GM12878 (cell line): Measurements from ENCODE around the gene MS4A14. TPM values are rescaled to one million over a fixed set of nuclear protein-coding genes. Genes with fewer than 3 reads are reported as not detected.

Source experiments
- ATAC-seq: fragments of 200-7000 bp; cut with Tn5 transposase; 3 replicates; pipeline ENCODE4 v1.9.1; 2020; ENCODE audit warnings: mild to moderate bottlenecking, moderate library complexity
- BruUV-seq: library from RNA; stranded (reverse); fragments of 400-500 nt; replicated peaks from 2 replicates; lab custom pipeline; 2021; lab: Mats Ljungman, UMichigan
- CTCF ChIA-PET: fragments of 300-600 bp; sonication (Branson Sonifier 250); formaldehyde crosslinking; extraction: SDS; loops from one replicate; lab custom pipeline; 2021; ENCODE audit warnings: inconsistent platforms; lab: Yijun Ruan, JAX
- POLR2A ChIA-PET: fragments of 350-600 bp; formaldehyde crosslinking; extraction: SDS; loops from one replicate; lab custom pipeline; 2021; ENCODE audit warnings: inconsistent platforms; lab: Charles Lee
- RAD21 ChIA-PET: fragments of 300-600 bp; sonication (Branson Sonifier 250); formaldehyde crosslinking; loops from one replicate; lab custom pipeline; 2023; ENCODE audit warnings: antibody characterized with exemption; ENCODE audit not compliant: unreplicated experiment; lab: Charles Lee
- SMC1A ChIA-PET: fragments of 300-600 bp; sonication (Branson Sonifier 250); formaldehyde crosslinking; loops from one replicate; lab custom pipeline; 2023; ENCODE audit not compliant: unreplicated experiment, uncharacterized antibody; lab: Charles Lee
- DNase-seq: peaks from one replicate; pipeline ENCODE4 v3.0.0-alpha.2; 2011; ENCODE audit warnings: low read depth, low spot score
- FAIRE-seq: peaks from 3 replicates; lab custom pipeline; 2011; peaks lifted over from hg19 to GRCh38; lab: Jason Lieb, UNC
- H2AFZ ChIP-seq: 2 replicates; pipeline ENCODE4 v1.6.0; 2011; ENCODE audit warnings: low read depth, low read length, control low read depth; ENCODE audit not compliant: control insufficient read depth
- H3K27ac ChIP-seq: 2 replicates; pipeline ENCODE4 v1.5.1; 2011; ENCODE audit warnings: control low read depth; ENCODE audit not compliant: control insufficient read depth, insufficient read depth
- H3K27me3 ChIP-seq, 2 experiments: replicated peaks in 1 of 2; 2 replicates each; pipeline versions ENCODE4 v1.6.0 to v1.6.1; 2011; ENCODE audit warnings: low read length in 1 of 2; ENCODE audit not compliant: control insufficient read depth in 2 of 2, insufficient read depth in 2 of 2
- H3K36me3 ChIP-seq, 2 experiments: 2 replicates each; pipeline ENCODE4 v1.5.1; 2011; ENCODE audit warnings: low read length in 1 of 2; ENCODE audit not compliant: control insufficient read depth in 2 of 2, insufficient read depth in 2 of 2
- H3K4me1 ChIP-seq: 2 replicates; pipeline ENCODE4 v1.6.1; 2011; ENCODE audit warnings: mild to moderate bottlenecking, low read length, moderate library complexity, mixed read lengths; ENCODE audit not compliant: control insufficient read depth, insufficient read depth
- H3K4me2 ChIP-seq: 2 replicates; pipeline ENCODE4 v1.6.0; 2011; ENCODE audit warnings: control low read depth; ENCODE audit not compliant: control insufficient read depth, insufficient read depth
- H3K4me3 ChIP-seq: fragments of 200-600 bp; sonication (generic); 2 replicates; pipeline ENCODE4 v1.5.1; 2016
- H3K79me2 ChIP-seq: 2 replicates; pipeline ENCODE4 v1.6.0; 2011; ENCODE audit warnings: low read length; ENCODE audit not compliant: control insufficient read depth, insufficient read depth
- H3K9ac ChIP-seq: 2 replicates; pipeline ENCODE4 v1.8.0; 2011; ENCODE audit warnings: low read length, control low read depth, mixed read lengths; ENCODE audit not compliant: control insufficient read depth, insufficient read depth
- H3K9me3 ChIP-seq: replicated peaks from 3 replicates; pipeline ENCODE4 v1.5.1; 2011; ENCODE audit warnings: mild to moderate bottlenecking, low read length; ENCODE audit not compliant: control insufficient read depth, insufficient read depth
- H4K20me1 ChIP-seq: 2 replicates; pipeline ENCODE4 v1.6.0; 2011; ENCODE audit not compliant: control insufficient read depth, insufficient read depth
- KDM1A ChIP-seq: fragments of 200-600 bp; sonication (generic); IDR thresholded peaks from 2 replicates; pipeline ENCODE4 v1.6.1; 2016; ENCODE audit warnings: borderline replicate concordance
- NKRF ChIP-seq: fragments of 450-650 bp; conservative IDR thresholded peaks from 2 replicates; pipeline ENCODE4 v1.6.1; 2017; ENCODE audit warnings: mild to moderate bottlenecking, moderate library complexity
- WGBS: methylation state at CpG from one replicate; pipeline ENCODE4 v1.1.6; 2016; ENCODE audit warnings: low lambda C conversion rate; ENCODE audit not compliant: insufficient replicate concordance, insufficient coverage; ENCODE audit errors: missing lambda C conversion rate; 5-methylcytosine and 5-hydroxymethylcytosine counted together
- in situ Hi-C: fragments of 300-500 bp; cut with MboI; formaldehyde crosslinking; loops from 9 replicates; pipeline ENCODE4 v1.14.3; 2018; ENCODE audit warnings: mixed read lengths
- intact Hi-C: fragments of 100-400 bp; cut with micrococcal nuclease; formaldehyde crosslinking; loops from one replicate; pipeline ENCODE4 v1.14.2; 2022; ENCODE audit not compliant: unreplicated experiment
- polyA plus RNA-seq, 11 experiments: library from polyadenylated mRNA; depleted of rRNA in 4 of 11; unstranded in 6 of 11; stranded (reverse) in 5 of 11; fragments of >200 nt; fragmentation: Nextera tagmentation in 4 of 11; fragmentation: Illumina TruSeq in 1 of 11; extraction: Ambion mirVana in 4 of 11; extraction: Trizol in 1 of 11; gene quantifications; 1 replicate in 1 of 11; 2 replicates in 10 of 11; pipeline versions ENCODE4 v1.2.1 to v1.2.3, GENCODE V29; 2011 to 2016; ENCODE audit warnings: inconsistent platforms in 2 of 11, missing spikeins in 2 of 11, low read depth in 1 of 11
- total RNA-seq, 4 experiments: library from RNA; depleted of rRNA in 3 of 4; stranded (reverse); fragments of >200 nt in 3 of 4; fragmentation: Illumina TruSeq in 1 of 4; extraction: Trizol in 1 of 4; gene quantifications; 2 replicates each; pipeline versions ENCODE4 v1.2.1 to v1.2.3, GENCODE V29; 2013 to 2021
- TF ChIP-seq, protein P1 (sequence below): fragments of 450-650 bp; formaldehyde crosslinking; IDR thresholded peaks from 2 replicates; pipeline ENCODE4 v1.4.0; 2020; ENCODE audit warnings: mild to moderate bottlenecking, moderate library complexity
- TF ChIP-seq, protein P2 (sequence below): fragments of 450-650 bp; IDR thresholded peaks from 2 replicates; pipeline ENCODE4 v1.6.1; 2016; ENCODE audit warnings: mild to moderate bottlenecking
- TF ChIP-seq, protein P3 (sequence below): fragments of 450-650 bp; IDR thresholded peaks from 2 replicates; pipeline ENCODE4 v1.6.1; 2017; ENCODE audit warnings: mild to moderate bottlenecking

Gene MS4A14
- total and polyA plus RNA-seq, 10 of the 15 experiments (the other 5 are each of a cell fraction or from before 2014, with no cell fraction given) = 0.13 to 1.0 (median 0.63) TPM; not detected in 1

GRCh38 chr11:60367896-60368295 is 28.4 kb upstream of the MS4A14 start:
- ChIA-PET RAD21 (interaction anchor here (1.2 to 6.7 kb wide), 7 partner anchors 10 to 395 kb away, joined by 3 to 195 read pairs (median 9); partner anchors contain the start of genes MS4A1 and MS4A7), SMC1A (interaction anchor here (0.9 to 11.3 kb wide), 19 partner anchors 13 to 265 kb away, joined by 3 to 298 read pairs (median 5); partner anchors contain the start of genes MS4A1, MS4A14 and MS4A7), POLR2A (interaction anchor here (1.3 to 3.4 kb wide), 5 partner anchors 10 to 92 kb away, joined by 3 to 23 read pairs (median 10); partner anchors contain the start of genes MS4A1 and MS4A7), CTCF (interaction anchor here (0.6 to 8.3 kb wide), 14 partner anchors 9 to 116 kb away, joined by 3 to 190 read pairs (median 4); partner anchors contain the start of genes MS4A1 and MS4A7)
- Histone ChIP-seq H2AFZ (no peak overlapping the region), H3K9ac (no peak overlapping the region), H3K27me3 (no peaks in the 10 kb centered on the region), H3K27ac (peak overlapping the region; percentile 41), H3K36me3 (no peaks in the 10 kb centered on the region), H3K9me3 (peaks cover 7% of the 10 kb centered on the region; the same call in 2 of the 3 replicates), H4K20me1 (no peaks in the 10 kb centered on the region), H3K4me2 (0 out of 2 replicates have a peak overlapping the region, but pooled peaks have one; percentile 39), H3K4me3 (no peak overlapping the region), H3K79me2 (peaks cover 2% of the 10 kb centered on the region), H3K4me1 (peaks cover 14% of the 10 kb centered on the region; the same call in 1 of the 2 replicates)
- BruUV-seq = no TSS peak
- DNase-seq (no peak), ATAC-seq (no peak), FAIRE-seq (no peak)
- in situ Hi-C loops = loop anchor here (5.0 to 10.0 kb wide), 4 partner anchors 97 to 397 kb away; no protein-coding TSS in a partner anchor
- intact Hi-C loops = loop anchor here (1.0 kb wide), 1 partner anchor 87 kb away; the partner anchor contains the start of gene MS4A1
- 93% methylated on average over 19 of the region's 19 CpGs for WGBS
- TF ChIP-seq NKRF (no peak), KDM1A (no peak)
- TF ChIP-seq, protein P1, sequence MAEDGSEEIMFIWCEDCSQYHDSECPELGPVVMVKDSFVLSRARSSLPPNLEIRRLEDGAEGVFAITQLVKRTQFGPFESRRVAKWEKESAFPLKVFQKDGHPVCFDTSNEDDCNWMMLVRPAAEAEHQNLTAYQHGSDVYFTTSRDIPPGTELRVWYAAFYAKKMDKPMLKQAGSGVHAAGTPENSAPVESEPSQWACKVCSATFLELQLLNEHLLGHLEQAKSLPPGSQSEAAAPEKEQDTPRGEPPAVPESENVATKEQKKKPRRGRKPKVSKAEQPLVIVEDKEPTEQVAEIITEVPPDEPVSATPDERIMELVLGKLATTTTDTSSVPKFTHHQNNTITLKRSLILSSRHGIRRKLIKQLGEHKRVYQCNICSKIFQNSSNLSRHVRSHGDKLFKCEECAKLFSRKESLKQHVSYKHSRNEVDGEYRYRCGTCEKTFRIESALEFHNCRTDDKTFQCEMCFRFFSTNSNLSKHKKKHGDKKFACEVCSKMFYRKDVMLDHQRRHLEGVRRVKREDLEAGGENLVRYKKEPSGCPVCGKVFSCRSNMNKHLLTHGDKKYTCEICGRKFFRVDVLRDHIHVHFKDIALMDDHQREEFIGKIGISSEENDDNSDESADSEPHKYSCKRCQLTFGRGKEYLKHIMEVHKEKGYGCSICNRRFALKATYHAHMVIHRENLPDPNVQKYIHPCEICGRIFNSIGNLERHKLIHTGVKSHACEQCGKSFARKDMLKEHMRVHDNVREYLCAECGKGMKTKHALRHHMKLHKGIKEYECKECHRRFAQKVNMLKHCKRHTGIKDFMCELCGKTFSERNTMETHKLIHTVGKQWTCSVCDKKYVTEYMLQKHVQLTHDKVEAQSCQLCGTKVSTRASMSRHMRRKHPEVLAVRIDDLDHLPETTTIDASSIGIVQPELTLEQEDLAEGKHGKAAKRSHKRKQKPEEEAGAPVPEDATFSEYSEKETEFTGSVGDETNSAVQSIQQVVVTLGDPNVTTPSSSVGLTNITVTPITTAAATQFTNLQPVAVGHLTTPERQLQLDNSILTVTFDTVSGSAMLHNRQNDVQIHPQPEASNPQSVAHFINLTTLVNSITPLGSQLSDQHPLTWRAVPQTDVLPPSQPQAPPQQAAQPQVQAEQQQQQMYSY = no peak
- TF ChIP-seq, protein P2, sequence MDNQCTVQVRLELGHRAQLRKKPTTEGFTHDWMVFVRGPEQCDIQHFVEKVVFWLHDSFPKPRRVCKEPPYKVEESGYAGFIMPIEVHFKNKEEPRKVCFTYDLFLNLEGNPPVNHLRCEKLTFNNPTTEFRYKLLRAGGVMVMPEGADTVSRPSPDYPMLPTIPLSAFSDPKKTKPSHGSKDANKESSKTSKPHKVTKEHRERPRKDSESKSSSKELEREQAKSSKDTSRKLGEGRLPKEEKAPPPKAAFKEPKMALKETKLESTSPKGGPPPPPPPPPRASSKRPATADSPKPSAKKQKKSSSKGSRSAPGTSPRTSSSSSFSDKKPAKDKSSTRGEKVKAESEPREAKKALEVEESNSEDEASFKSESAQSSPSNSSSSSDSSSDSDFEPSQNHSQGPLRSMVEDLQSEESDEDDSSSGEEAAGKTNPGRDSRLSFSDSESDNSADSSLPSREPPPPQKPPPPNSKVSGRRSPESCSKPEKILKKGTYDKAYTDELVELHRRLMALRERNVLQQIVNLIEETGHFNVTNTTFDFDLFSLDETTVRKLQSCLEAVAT = peak; percentile 27; the same call in 1 of the 2 replicates
- TF ChIP-seq, protein P3, sequence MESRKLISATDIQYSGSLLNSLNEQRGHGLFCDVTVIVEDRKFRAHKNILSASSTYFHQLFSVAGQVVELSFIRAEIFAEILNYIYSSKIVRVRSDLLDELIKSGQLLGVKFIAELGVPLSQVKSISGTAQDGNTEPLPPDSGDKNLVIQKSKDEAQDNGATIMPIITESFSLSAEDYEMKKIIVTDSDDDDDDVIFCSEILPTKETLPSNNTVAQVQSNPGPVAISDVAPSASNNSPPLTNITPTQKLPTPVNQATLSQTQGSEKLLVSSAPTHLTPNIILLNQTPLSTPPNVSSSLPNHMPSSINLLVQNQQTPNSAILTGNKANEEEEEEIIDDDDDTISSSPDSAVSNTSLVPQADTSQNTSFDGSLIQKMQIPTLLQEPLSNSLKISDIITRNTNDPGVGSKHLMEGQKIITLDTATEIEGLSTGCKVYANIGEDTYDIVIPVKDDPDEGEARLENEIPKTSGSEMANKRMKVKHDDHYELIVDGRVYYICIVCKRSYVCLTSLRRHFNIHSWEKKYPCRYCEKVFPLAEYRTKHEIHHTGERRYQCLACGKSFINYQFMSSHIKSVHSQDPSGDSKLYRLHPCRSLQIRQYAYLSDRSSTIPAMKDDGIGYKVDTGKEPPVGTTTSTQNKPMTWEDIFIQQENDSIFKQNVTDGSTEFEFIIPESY = 0 out of 2 replicates have a peak, but pooled peaks have one; percentile 23
